Measurements from ENCODE around the gene EPAS1. TPM values are rescaled to one million over a fixed set of nuclear protein-coding genes. Genes with fewer than 3 reads are reported as not detected.

Gene EPAS1
- total and polyA plus RNA-seq, 2 of the 13 experiments (the other 11 are each of a cell fraction or from before 2014, with no cell fraction given), result 47.1 to 182 TPM

DNA sequence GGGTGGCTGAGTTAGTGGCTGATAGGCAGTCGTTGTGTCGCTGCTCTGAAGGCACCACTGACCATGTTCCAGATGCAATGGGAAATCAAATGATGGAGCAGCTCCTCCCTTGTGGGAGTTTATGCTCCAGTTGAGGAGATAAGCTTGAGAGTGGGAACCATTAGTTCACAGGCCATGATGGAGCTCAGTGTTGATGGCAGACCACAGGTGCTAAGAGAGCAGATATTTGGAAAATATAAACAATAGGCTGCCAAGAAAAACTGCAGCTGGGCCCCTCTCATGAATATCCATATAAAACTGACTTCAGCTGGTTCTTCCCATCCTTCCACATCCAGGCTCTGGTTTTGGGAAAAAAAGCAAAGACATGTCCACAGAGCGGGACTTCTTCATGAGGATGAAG is 63.1 kb downstream of the EPAS1 start (continued):
- TF ChIP-seq, protein P1, sequence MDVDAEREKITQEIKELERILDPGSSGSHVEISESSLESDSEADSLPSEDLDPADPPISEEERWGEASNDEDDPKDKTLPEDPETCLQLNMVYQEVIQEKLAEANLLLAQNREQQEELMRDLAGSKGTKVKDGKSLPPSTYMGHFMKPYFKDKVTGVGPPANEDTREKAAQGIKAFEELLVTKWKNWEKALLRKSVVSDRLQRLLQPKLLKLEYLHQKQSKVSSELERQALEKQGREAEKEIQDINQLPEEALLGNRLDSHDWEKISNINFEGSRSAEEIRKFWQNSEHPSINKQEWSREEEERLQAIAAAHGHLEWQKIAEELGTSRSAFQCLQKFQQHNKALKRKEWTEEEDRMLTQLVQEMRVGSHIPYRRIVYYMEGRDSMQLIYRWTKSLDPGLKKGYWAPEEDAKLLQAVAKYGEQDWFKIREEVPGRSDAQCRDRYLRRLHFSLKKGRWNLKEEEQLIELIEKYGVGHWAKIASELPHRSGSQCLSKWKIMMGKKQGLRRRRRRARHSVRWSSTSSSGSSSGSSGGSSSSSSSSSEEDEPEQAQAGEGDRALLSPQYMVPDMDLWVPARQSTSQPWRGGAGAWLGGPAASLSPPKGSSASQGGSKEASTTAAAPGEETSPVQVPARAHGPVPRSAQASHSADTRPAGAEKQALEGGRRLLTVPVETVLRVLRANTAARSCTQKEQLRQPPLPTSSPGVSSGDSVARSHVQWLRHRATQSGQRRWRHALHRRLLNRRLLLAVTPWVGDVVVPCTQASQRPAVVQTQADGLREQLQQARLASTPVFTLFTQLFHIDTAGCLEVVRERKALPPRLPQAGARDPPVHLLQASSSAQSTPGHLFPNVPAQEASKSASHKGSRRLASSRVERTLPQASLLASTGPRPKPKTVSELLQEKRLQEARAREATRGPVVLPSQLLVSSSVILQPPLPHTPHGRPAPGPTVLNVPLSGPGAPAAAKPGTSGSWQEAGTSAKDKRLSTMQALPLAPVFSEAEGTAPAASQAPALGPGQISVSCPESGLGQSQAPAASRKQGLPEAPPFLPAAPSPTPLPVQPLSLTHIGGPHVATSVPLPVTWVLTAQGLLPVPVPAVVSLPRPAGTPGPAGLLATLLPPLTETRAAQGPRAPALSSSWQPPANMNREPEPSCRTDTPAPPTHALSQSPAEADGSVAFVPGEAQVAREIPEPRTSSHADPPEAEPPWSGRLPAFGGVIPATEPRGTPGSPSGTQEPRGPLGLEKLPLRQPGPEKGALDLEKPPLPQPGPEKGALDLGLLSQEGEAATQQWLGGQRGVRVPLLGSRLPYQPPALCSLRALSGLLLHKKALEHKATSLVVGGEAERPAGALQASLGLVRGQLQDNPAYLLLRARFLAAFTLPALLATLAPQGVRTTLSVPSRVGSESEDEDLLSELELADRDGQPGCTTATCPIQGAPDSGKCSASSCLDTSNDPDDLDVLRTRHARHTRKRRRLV (CRISPR knock-in tag; IDR thresholded peaks at IDR 0.05), result no peak
- no peak for TF ChIP-seq ZNF616 (CRISPR knock-in tag; IDR thresholded peaks at IDR 0.05; ENCODE audit: low read depth)
- TF ChIP-seq PRMT3 (CRISPR knock-in tag; IDR thresholded peaks at IDR 0.05; ENCODE audit: borderline replicate concordance, low read depth), result no peak

DNA sequence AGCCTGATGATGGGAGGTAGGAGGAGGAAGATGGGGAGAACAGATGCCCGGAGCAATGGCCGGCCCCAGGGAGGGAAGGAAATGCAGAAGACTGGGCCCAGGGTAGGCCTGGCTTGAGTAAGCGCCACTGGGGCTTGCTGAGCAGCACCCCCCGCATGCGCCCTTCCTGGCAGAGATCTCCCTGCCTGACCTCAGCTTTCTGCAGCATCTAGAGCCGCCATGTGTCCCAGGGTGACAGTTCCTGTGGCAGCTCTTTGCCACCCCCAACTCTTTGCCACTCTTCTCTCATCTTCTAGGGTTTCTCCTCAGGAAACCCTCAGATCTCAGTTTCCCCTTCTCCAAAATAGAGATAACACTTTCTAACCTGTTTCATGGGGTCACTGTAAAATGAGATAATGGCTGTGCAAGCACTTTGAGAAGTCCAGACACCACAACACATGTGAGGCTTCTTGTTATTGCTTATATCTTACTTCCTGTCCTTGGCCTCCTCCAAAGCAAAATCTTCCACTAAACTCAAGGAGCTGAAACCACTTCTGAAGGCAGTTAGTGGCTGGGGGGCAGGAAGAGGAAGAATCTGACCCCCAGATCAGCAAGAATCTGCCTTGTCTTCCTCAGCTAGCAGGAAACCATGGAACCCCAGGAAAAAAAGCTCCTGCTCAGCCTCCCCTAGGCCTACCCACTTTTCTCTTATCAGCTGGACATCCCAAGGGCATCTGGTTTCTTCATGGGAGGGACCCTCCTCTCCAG is 64.9 kb downstream of the EPAS1 start:
- intact Hi-C loops (cut with micrococcal nuclease; ENCODE audit: unreplicated experiment), result no loop called here
- POLR2A ChIA-PET, result no interaction called here
- Histone ChIP-seq H3K36me3 (replicated peaks in 1 of 2; ENCODE audit: control insufficient read depth in 1 of 2, insufficient read depth in 2 of 2, low read length in 2 of 2) (peaks cover 47 to 82% of the 10 kb centered on the region in 2 experiments), H3K9me3 (ENCODE audit: low read length) (no peaks in the 10 kb centered on the region), H3K27ac (ENCODE audit: extremely low read length, insufficient read depth, low read length) (no peak overlapping the region), H3K4me2 (ENCODE audit: low read depth, low read length) (no peak overlapping the region), H4K20me1 (ENCODE audit: insufficient read depth, low read length) (no peaks in the 10 kb centered on the region; the same call in 1 of the 2 replicates), H3K27me3 (ENCODE audit: control insufficient read depth in 1 of 2, insufficient read depth in 2 of 2, low read length in 2 of 2) (no peaks in the 10 kb centered on the region), H3K79me2 (ENCODE audit: insufficient read depth, low read length) (no peaks in the 10 kb centered on the region), H3K4me1 (ENCODE audit: insufficient read depth, low read length) (peaks cover 18% of the 10 kb centered on the region), H3K9ac (ENCODE audit: insufficient read depth, low read depth, low read length) (no peak overlapping the region), H3K4me3 (replicated peaks in 1 of 3; ENCODE audit: insufficient read depth in 1 of 3, low read depth in 2 of 3, low read length in 3 of 3) (no peak overlapping the region), H2AFZ (ENCODE audit: low read length) (no peak overlapping the region)
- CTCF ChIA-PET (ENCODE audit: low intra/inter-chr PET ratio, low total read pairs), result no interaction called here
- WGBS (ENCODE audit: low lambda C conversion rate), result 96% methylated on average over 6 of the region's 6 CpGs
- in situ Hi-C loops (cut with HindIII; ENCODE audit: extremely low pct_ligation_motif_present, low pct_unique_long_range_greater_than_20kb), result loop anchor here (5.0 to 10.0 kb wide), 2 partner anchors 65 to 347 kb away; partner anchors contain the start of gene EPAS1
- no peak for FAIRE-seq
- TF ChIP-seq ZNF484 (CRISPR knock-in tag; IDR thresholded peaks at IDR 0.05; ENCODE audit: borderline replicate concordance, low read depth) (no peak), TP53 (CRISPR knock-in tag; conservative IDR thresholded peaks at IDR 0.05) (no peak), SALL1 (CRISPR knock-in tag; IDR thresholded peaks at IDR 0.05) (no peak), KMT2B (CRISPR knock-in tag; IDR thresholded peaks at IDR 0.05) (no peak), KDM5A (IDR thresholded peaks at IDR 0.05; ENCODE audit: borderline replicate concordance, low read length) (no peak)
- TF ChIP-seq, protein P2, sequence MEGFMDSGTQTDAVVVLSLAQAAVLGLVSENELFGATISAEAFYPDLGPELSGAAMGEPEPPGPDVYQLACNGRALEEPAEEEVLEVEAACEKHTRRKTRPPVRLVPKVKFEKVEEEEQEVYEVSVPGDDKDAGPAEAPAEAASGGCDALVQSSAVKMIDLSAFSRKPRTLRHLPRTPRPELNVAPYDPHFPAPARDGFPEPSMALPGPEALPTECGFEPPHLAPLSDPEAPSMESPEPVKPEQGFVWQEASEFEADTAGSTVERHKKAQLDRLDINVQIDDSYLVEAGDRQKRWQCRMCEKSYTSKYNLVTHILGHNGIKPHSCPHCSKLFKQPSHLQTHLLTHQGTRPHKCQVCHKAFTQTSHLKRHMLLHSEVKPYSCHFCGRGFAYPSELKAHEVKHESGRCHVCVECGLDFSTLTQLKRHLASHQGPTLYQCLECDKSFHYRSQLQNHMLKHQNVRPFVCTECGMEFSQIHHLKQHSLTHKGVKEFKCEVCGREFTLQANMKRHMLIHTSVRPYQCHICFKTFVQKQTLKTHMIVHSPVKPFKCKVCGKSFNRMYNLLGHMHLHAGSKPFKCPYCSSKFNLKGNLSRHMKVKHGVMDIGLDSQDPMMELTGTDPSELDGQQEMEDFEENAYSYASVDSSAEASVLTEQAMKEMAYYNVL (CRISPR knock-in tag; IDR thresholded peaks at IDR 0.05; ENCODE audit: borderline replicate concordance), result no peak
- no peak for ATAC-seq
- no TSS peak for BruUV-seq (replicated peaks)
- no peak for DNase-seq (ENCODE audit: low spot score)
